ENCODE measurements around the gene ACTL8. TPM values are rescaled to one million over a fixed set of nuclear protein-coding genes. Genes with fewer than 3 reads are reported as not detected.

ACTL8 gene
- total RNA-seq, 1 experiment from 2014 or later, result 0.69 TPM

GRCh38 chr1:17802945-17803344 is 47.8 kb downstream of the ACTL8 start:
- no peaks in the 10 kb centered on the region for H3K9me2 ChIP-seq (ENCODE audit: insufficient read depth)
- no peak overlapping the region for H3K9ac ChIP-seq (ENCODE audit: low read length)
- no peak overlapping the region for H3K27ac ChIP-seq (ENCODE audit: low read depth, low read length)
- H4K20me1 ChIP-seq (ENCODE audit: insufficient read depth), result no peaks in the 10 kb centered on the region
- ChIA-PET RAD21 (ENCODE audit: low non-redundant PET in 1 of 2, low total read pairs in 2 of 2, uncharacterized antibody in 2 of 2, unreplicated experiment in 2 of 2) (no interaction called here), POLR2A (no interaction called here), CTCF (no interaction called here)
- no peak for DNase-seq (ENCODE audit: low read depth, low spot score)
- no TSS peak for BruUV-seq (replicated peaks)
- ATAC-seq, result no peak
- H2AFZ ChIP-seq (ENCODE audit: low read depth, low read length, poor library complexity, severe bottlenecking), result no peak overlapping the region
- H3K79me2 ChIP-seq (ENCODE audit: insufficient read depth, low read length), result no peaks in the 10 kb centered on the region
- H3K27me3 ChIP-seq (ENCODE audit: insufficient read depth, low read length), result peaks cover 22% of the 10 kb centered on the region
- H3K4me3 ChIP-seq (replicated peaks in 1 of 2; ENCODE audit: low read depth in 1 of 2, low read length in 2 of 2), result no peak overlapping the region
- no peaks in the 10 kb centered on the region for H3K9me3 ChIP-seq (ENCODE audit: control insufficient read depth in 1 of 2, insufficient read depth in 1 of 2, low read depth in 1 of 2, low read length in 2 of 2)
- H3K36me3 ChIP-seq (ENCODE audit: control insufficient read depth in 1 of 2, insufficient read depth in 2 of 2, low read length in 2 of 2), result no peaks in the 10 kb centered on the region
- intact Hi-C loops (cut with micrococcal nuclease), result no loop called here
- TF ChIP-seq, protein P1, sequence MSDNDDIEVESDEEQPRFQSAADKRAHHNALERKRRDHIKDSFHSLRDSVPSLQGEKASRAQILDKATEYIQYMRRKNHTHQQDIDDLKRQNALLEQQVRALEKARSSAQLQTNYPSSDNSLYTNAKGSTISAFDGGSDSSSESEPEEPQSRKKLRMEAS (IDR thresholded peaks at IDR 0.05), result no peak
- no peak overlapping the region for H3K4me2 ChIP-seq (ENCODE audit: low read length)
- H3K4me1 ChIP-seq (ENCODE audit: control insufficient read depth in 1 of 2, insufficient read depth in 2 of 2, low read length in 2 of 2), result peaks cover 0 to 3% of the 10 kb centered on the region in 2 experiments; a peak in 2 of 4 replicates

- intact Hi-C loops (cut with micrococcal nuclease), result no loop called here
- no peaks in the 10 kb centered on the region for H4K20me1 ChIP-seq (ENCODE audit: insufficient read depth)
- H3K4me1 ChIP-seq (ENCODE audit: control insufficient read depth in 1 of 2, insufficient read depth in 2 of 2, low read length in 2 of 2), result no peaks in the 10 kb centered on the region
- RAD21 ChIA-PET (ENCODE audit: low non-redundant PET in 1 of 2, low total read pairs in 2 of 2, uncharacterized antibody in 2 of 2, unreplicated experiment in 2 of 2), result no interaction called here
- no peak overlapping the region for H3K4me3 ChIP-seq (replicated peaks in 1 of 2; ENCODE audit: low read depth in 1 of 2, low read length in 2 of 2)
- no peak overlapping the region for H3K27ac ChIP-seq (ENCODE audit: low read depth, low read length)
- CTCF ChIA-PET, result no interaction called here
- H3K9me2 ChIP-seq (ENCODE audit: insufficient read depth), result no peaks in the 10 kb centered on the region
- H3K27me3 ChIP-seq (ENCODE audit: insufficient read depth, low read length), result peaks cover 15% of the 10 kb centered on the region
- DNase-seq (ENCODE audit: low read depth, low spot score), result no peak
- BruUV-seq (replicated peaks), result no TSS peak
- no peaks in the 10 kb centered on the region for H3K36me3 ChIP-seq (ENCODE audit: control insufficient read depth in 1 of 2, insufficient read depth in 2 of 2, low read length in 2 of 2)
- POLR2A ChIA-PET, result no interaction called here
- H2AFZ ChIP-seq (ENCODE audit: low read depth, low read length, poor library complexity, severe bottlenecking), result no peak overlapping the region
- H3K9me3 ChIP-seq (ENCODE audit: control insufficient read depth in 1 of 2, insufficient read depth in 1 of 2, low read depth in 1 of 2, low read length in 2 of 2), result no peaks in the 10 kb centered on the region
- no peak overlapping the region for H3K4me2 ChIP-seq (ENCODE audit: low read length)
- no peak for ATAC-seq
- no peaks in the 10 kb centered on the region for H3K79me2 ChIP-seq (ENCODE audit: insufficient read depth, low read length)
- TF ChIP-seq SRF (IDR thresholded peaks at IDR 0.05; ENCODE audit: low read depth) (no peak), CEBPB (IDR thresholded peaks at IDR 0.05; ENCODE audit: low read depth) (no peak), FOSL1 (IDR thresholded peaks at IDR 0.05; ENCODE audit: low read depth) (no peak), ZNF274 (IDR thresholded peaks at IDR 0.05; ENCODE audit: low read depth, low read length) (no peak), ELF1 (IDR thresholded peaks at IDR 0.05; ENCODE audit: borderline replicate concordance, low read depth) (no peak), ZFX (IDR thresholded peaks at IDR 0.05) (no peak), POLR2AphosphoS5 (IDR thresholded peaks at IDR 0.05; ENCODE audit: low read depth, low read length) (no peak), RAD21 (IDR thresholded peaks at IDR 0.05; ENCODE audit: low read depth) (no peak), SP1 (IDR thresholded peaks at IDR 0.05; ENCODE audit: low read depth) (no peak), EZH2 (IDR thresholded peaks at IDR 0.05) (no peak)
- TF ChIP-seq, protein P2, sequence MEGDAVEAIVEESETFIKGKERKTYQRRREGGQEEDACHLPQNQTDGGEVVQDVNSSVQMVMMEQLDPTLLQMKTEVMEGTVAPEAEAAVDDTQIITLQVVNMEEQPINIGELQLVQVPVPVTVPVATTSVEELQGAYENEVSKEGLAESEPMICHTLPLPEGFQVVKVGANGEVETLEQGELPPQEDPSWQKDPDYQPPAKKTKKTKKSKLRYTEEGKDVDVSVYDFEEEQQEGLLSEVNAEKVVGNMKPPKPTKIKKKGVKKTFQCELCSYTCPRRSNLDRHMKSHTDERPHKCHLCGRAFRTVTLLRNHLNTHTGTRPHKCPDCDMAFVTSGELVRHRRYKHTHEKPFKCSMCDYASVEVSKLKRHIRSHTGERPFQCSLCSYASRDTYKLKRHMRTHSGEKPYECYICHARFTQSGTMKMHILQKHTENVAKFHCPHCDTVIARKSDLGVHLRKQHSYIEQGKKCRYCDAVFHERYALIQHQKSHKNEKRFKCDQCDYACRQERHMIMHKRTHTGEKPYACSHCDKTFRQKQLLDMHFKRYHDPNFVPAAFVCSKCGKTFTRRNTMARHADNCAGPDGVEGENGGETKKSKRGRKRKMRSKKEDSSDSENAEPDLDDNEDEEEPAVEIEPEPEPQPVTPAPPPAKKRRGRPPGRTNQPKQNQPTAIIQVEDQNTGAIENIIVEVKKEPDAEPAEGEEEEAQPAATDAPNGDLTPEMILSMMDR (IDR thresholded peaks at IDR 0.05 in 2 of 3, conservative IDR thresholded peaks at IDR 0.05 in 1 of 3; ENCODE audit: borderline replicate concordance in 1 of 3, insufficient read depth in 1 of 3, low read depth in 2 of 3, low read length in 2 of 3), result no peak
- TF ChIP-seq, protein P3, sequence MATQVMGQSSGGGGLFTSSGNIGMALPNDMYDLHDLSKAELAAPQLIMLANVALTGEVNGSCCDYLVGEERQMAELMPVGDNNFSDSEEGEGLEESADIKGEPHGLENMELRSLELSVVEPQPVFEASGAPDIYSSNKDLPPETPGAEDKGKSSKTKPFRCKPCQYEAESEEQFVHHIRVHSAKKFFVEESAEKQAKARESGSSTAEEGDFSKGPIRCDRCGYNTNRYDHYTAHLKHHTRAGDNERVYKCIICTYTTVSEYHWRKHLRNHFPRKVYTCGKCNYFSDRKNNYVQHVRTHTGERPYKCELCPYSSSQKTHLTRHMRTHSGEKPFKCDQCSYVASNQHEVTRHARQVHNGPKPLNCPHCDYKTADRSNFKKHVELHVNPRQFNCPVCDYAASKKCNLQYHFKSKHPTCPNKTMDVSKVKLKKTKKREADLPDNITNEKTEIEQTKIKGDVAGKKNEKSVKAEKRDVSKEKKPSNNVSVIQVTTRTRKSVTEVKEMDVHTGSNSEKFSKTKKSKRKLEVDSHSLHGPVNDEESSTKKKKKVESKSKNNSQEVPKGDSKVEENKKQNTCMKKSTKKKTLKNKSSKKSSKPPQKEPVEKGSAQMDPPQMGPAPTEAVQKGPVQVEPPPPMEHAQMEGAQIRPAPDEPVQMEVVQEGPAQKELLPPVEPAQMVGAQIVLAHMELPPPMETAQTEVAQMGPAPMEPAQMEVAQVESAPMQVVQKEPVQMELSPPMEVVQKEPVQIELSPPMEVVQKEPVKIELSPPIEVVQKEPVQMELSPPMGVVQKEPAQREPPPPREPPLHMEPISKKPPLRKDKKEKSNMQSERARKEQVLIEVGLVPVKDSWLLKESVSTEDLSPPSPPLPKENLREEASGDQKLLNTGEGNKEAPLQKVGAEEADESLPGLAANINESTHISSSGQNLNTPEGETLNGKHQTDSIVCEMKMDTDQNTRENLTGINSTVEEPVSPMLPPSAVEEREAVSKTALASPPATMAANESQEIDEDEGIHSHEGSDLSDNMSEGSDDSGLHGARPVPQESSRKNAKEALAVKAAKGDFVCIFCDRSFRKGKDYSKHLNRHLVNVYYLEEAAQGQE (IDR thresholded peaks at IDR 0.05; ENCODE audit: low read depth), result no peak
- TF ChIP-seq, protein P4, sequence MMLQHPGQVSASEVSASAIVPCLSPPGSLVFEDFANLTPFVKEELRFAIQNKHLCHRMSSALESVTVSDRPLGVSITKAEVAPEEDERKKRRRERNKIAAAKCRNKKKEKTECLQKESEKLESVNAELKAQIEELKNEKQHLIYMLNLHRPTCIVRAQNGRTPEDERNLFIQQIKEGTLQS (IDR thresholded peaks at IDR 0.05), result no peak
- TF ChIP-seq, protein P1 (IDR thresholded peaks at IDR 0.05), result no peak
- H3K9ac ChIP-seq (ENCODE audit: low read length), result no peak overlapping the region
These were observed 50.9 kb downstream of the ACTL8 start for GRCh38 chr1:17805869-17806684.
